ENCODE results near the gene PRH2.

DNA sequence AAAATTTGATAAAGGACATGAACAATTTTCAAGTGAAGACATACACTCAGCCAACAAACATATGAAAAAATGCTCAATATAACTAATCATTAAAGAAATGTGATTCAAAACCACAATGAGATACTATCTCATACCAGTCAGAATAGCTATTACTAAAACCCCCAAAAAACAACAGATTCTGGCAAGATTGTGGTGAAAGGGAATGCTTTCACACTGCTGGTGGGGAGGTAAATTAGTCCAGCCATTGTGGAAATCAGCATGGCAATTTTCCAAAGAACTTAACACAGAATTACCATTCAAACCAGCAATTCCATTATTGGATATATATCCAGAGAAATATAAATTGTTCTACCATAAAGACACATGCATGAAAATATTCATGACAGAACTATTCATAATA lies 28.7 kb downstream of the PRH2 start:
- TF ChIP-seq, protein P1, sequence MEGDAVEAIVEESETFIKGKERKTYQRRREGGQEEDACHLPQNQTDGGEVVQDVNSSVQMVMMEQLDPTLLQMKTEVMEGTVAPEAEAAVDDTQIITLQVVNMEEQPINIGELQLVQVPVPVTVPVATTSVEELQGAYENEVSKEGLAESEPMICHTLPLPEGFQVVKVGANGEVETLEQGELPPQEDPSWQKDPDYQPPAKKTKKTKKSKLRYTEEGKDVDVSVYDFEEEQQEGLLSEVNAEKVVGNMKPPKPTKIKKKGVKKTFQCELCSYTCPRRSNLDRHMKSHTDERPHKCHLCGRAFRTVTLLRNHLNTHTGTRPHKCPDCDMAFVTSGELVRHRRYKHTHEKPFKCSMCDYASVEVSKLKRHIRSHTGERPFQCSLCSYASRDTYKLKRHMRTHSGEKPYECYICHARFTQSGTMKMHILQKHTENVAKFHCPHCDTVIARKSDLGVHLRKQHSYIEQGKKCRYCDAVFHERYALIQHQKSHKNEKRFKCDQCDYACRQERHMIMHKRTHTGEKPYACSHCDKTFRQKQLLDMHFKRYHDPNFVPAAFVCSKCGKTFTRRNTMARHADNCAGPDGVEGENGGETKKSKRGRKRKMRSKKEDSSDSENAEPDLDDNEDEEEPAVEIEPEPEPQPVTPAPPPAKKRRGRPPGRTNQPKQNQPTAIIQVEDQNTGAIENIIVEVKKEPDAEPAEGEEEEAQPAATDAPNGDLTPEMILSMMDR (conservative IDR thresholded peaks at IDR 0.05), result no peak
- no peak for TF ChIP-seq EZH2 (IDR thresholded peaks at IDR 0.05; ENCODE audit: low read depth)
